ENCODE measurements around the gene CIITA. TPM values are rescaled to one million over a fixed set of nuclear protein-coding genes. Genes with fewer than 3 reads are reported as not detected.

Gene CIITA
- total RNA-seq, 1 experiment from 2014 or later = 0.19 TPM

- no peak for DNase-seq (ENCODE audit: low spot score)
Observed at GRCh38 chr16:10879681-10880589, 2.9 kb downstream of the CIITA start.

- DNase-seq (ENCODE audit: low spot score) = no peak
Observed at GRCh38 chr16:10880594-10881452, 3.8 kb downstream of the CIITA start.

GRCh38 chr16:10881479-10882030 is 4.6 kb downstream of the CIITA start:
- no peak for DNase-seq (ENCODE audit: low spot score)

GRCh38 chr16:10883004-10883403 is 6.0 kb downstream of the CIITA start:
- DNase-seq (ENCODE audit: low spot score) = no peak

- no peak for DNase-seq (ENCODE audit: low spot score)
Observed at GRCh38 chr16:10885246-10885645, 8.2 kb downstream of the CIITA start.

DNA sequence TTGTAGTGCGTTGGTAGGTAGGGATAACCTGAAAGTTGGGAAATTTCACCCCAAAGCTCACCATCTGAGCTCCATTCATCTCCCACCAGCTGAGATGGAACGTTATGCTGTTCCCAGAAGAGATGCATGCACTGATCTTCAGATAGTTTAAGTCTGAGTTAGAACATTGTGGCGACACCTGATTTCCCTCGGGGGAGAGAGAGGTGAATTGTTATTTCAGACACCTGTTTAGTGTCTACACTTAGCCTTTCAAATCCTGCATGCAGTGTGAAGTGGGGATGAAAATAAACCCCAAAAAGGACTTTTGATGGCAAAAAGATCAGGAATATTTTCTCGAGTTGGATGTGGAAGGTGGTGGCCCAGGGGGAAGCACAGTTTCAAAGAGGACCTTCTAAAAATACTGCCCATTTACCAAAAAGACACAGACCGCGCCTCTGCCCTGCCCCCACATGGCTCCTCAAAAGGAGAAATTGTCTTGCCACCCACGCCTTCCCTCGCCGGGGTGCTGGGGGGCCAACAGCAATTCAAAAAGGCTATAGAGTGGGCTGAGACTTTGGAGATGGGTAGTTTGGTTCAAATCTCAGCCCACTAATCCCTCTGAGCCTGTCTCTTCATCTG is 11.4 kb downstream of the CIITA start:
- no peak for DNase-seq (ENCODE audit: low spot score)

- DNase-seq (ENCODE audit: low spot score) = no peak
Observed at GRCh38 chr16:10889855-10890254, 12.9 kb downstream of the CIITA start.

- no peak for DNase-seq (ENCODE audit: low spot score)
Observed at GRCh38 chr16:10892782-10893318, 15.8 kb downstream of the CIITA start.

- no peak for DNase-seq (ENCODE audit: low spot score)
Observed at GRCh38 chr16:10895053-10895946, 18.3 kb downstream of the CIITA start.

GRCh38 chr16:10896165-10896564 is 19.2 kb downstream of the CIITA start:
- no peak for DNase-seq (ENCODE audit: low spot score)

DNA sequence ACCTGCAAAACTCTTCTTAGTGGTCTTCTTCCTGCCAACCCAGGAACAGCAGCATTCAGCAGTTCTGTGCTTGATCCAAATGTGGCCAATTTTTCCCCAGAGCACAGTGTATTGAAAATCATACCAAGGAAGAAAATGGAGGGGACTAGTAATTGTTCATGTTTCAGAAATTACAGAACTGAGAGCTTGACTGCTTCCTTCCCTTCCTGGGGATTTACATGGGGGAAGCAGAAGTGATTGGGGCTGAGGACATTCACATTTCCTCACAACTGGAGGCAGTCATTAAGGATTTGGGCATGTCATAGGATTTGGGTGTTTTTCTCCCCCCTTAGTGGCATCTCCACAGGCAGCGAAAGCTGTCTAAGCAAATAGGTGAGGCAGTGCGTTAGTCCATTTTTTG is 19.7 kb downstream of the CIITA start:
- no peak for DNase-seq (ENCODE audit: low spot score)

- no peak for DNase-seq (ENCODE audit: low spot score)
Observed at GRCh38 chr16:10897134-10897533, 20.1 kb downstream of the CIITA start.

DNA sequence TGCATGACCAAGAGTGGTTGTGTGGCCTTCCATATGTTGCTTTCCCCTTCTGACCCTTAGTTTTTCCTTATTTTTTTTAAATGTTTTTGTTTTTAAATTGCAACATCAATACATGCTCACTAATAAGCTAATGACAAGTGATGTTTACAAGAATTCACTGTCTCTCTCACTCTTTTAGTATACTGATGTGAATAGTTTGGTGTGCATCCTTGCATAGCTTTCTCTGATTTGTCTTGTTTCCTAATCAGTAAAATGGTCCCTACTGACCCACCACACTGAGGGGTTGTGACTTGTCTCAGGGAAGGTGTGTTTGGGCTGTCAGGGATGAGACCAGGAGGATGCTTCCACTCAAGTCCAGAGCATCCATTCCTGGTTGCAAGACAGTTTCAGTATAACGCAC is 26.0 kb downstream of the CIITA start:
- DNase-seq (ENCODE audit: low spot score) = no peak

DNA sequence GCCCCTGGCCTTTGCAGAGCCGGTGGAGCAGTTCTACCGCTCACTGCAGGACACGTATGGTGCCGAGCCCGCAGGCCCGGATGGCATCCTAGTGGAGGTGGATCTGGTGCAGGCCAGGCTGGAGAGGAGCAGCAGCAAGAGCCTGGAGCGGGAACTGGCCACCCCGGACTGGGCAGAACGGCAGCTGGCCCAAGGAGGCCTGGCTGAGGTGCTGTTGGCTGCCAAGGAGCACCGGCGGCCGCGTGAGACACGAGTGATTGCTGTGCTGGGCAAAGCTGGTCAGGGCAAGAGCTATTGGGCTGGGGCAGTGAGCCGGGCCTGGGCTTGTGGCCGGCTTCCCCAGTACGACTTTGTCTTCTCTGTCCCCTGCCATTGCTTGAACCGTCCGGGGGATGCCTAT is 29.5 kb downstream of the CIITA start:
- no peak for DNase-seq (ENCODE audit: low spot score)

GRCh38 chr16:10906914-10907756 is 30.1 kb downstream of the CIITA start:
- DNase-seq (ENCODE audit: low spot score) = no peak

GRCh38 chr16:10907757-10908045 is 30.7 kb downstream of the CIITA start:
- no peak for DNase-seq (ENCODE audit: low spot score)

GRCh38 chr16:10911267-10911666 is 34.3 kb downstream of the CIITA start:
- DNase-seq (ENCODE audit: low spot score) = no peak

DNA sequence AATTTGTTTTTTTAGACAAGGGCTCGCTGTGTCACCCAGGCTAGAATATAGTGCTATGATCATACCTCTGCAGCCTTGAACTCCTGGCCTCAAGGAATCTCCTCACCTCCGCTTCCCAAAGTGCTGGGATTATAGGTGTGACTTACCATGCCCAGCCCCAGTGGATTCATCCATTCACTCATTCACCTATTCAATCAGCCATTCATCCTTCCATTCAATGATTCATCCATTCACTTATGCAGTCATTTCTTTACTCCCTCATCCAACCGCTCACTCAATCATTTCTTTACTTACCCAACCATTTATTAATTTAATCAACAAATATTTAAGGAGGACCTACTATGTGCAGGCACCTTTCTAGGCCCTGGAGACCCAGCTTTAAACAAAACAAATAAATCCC is 39.5 kb downstream of the CIITA start:
- no peak for DNase-seq (ENCODE audit: low spot score)

DNA sequence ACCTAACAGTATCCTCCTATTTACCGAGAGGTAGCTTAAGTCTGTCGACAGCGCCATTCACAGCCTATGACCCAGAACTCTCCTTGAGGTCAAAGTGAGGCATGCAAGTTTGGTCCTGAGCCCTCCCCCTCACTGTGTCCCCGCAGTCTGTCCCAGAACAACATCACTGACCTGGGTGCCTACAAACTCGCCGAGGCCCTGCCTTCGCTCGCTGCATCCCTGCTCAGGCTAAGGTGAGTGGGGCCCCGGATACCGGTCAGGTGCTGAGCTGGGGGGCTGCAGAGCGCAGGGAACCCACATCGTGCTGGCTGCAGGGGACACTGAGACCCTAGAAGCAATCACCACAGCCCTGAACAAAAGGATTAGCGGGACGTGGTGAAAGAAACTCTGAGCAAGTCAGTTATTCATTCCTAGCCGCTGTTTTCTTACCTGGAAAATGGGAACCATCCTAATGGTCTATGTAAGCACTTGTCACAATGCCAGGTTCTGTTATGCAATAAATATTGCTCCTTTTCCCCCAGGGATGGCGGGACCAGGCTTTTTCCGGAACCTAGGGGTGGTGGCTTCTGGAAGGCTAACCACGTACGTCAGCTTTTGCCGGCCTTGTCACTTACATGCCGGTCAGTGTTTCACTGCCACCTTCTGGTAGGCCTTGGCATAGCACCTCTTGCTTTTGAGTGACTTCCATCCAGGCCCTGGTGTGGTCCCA is 41.4 kb downstream of the CIITA start:
- peak; percentile 92 for DNase-seq (ENCODE audit: low spot score)
